K562 (cell line): ENCODE data around the gene ARL6IP6. TPM values are rescaled to one million over a fixed set of nuclear protein-coding genes. Genes with fewer than 3 reads are reported as not detected.
A peak's percentile ranks its signal among the peaks of the same experiment; 100 is the strongest.

Experiments
- ELK1 ChIP-seq: sonication (generic); formaldehyde crosslinking; IDR thresholded peaks from 2 replicates; pipeline ENCODE4 v1.8.1; 2022; ENCODE audit warnings: missing genetic modification reagents
- HNRNPL ChIP-seq: fragments of 200-400 bp; formaldehyde crosslinking; IDR thresholded peaks from 2 replicates; pipeline ENCODE4 v1.6.1; 2017; ENCODE audit warnings: low read depth, mild to moderate bottlenecking, low read length
- HSF4 ChIP-seq: fragments of 250-450 bp; sonication (Bioruptor Pico); IDR thresholded peaks from 2 replicates; pipeline ENCODE4 v2.1.2; 2022; ENCODE audit warnings: mild to moderate bottlenecking, moderate library complexity, borderline replicate concordance
- PHF8 ChIP-seq: fragments of 200-600 bp; sonication (generic); IDR thresholded peaks from 2 replicates; pipeline ENCODE4 v1.6.1; 2012; ENCODE audit warnings: mixed run types, mild to moderate bottlenecking, inconsistent platforms, low read length, moderate library complexity, borderline replicate concordance
- POU5F1 ChIP-seq: fragments of 150-350 bp; IDR thresholded peaks from 2 replicates; pipeline ENCODE4 v1.6.1; 2014; ENCODE audit warnings: borderline replicate concordance, low read length, low read depth, mild to moderate bottlenecking; ENCODE audit not compliant: partially characterized antibody
- RAD21 ChIP-seq, 2 experiments: fragments of 250-450 bp in 1 of 2; fragments of 450-650 bp in 1 of 2; sonication (Bioruptor Pico) in 1 of 2; formaldehyde crosslinking in 1 of 2; IDR thresholded peaks in 1 of 2; conservative IDR thresholded peaks in 1 of 2; 2 replicates each; pipeline versions ENCODE4 v1.4.0 to v1.8.0; 2020 to 2022; ENCODE audit warnings: mild to moderate bottlenecking in 2 of 2, moderate library complexity in 1 of 2
- RFX1 ChIP-seq: fragments of 450-650 bp; IDR thresholded peaks from 2 replicates; pipeline ENCODE4 v1.6.1; 2016; ENCODE audit warnings: mild to moderate bottlenecking, moderate library complexity
- SIRT6 ChIP-seq: IDR thresholded peaks from one replicate; pipeline ENCODE4 v1.6.1; 2012; ENCODE audit warnings: low read depth, mild to moderate bottlenecking, control low read depth, inconsistent platforms, low read length, moderate library complexity
- SMAD1 ChIP-seq: fragments of 150-350 bp; IDR thresholded peaks from 2 replicates; pipeline ENCODE4 v1.6.1; 2014; ENCODE audit warnings: low read length, low read depth; ENCODE audit not compliant: partially characterized antibody
- TEAD1 ChIP-seq, 2 experiments: fragments of 450-650 bp in 1 of 2; sonication (generic) in 1 of 2; formaldehyde crosslinking; IDR thresholded peaks; 2 replicates each; pipeline versions ENCODE4 v1.4.0 to v1.8.0; 2020 to 2022; ENCODE audit warnings: mild to moderate bottlenecking in 2 of 2, missing genetic modification reagents in 1 of 2
- ZNF134 ChIP-seq: fragments of 250-450 bp; sonication (Bioruptor Pico); conservative IDR thresholded peaks from 2 replicates; pipeline ENCODE4 v1.4.0; 2020
- ZNF318 ChIP-seq, 2 experiments: fragments of 450-650 bp; IDR thresholded peaks; 2 replicates each; pipeline ENCODE4 v1.6.1; 2016; ENCODE audit warnings: mild to moderate bottlenecking in 2 of 2, borderline replicate concordance in 1 of 2, low read depth in 1 of 2, moderate library complexity in 1 of 2
- ZNF75A ChIP-seq: fragments of 450-650 bp; formaldehyde crosslinking; IDR thresholded peaks from 2 replicates; pipeline ENCODE4 v1.4.0; 2020; ENCODE audit warnings: mild to moderate bottlenecking
- polyA plus RNA-seq, 8 experiments: library from polyadenylated mRNA; depleted of rRNA in 4 of 8; stranded (reverse) in 5 of 8; unstranded in 3 of 8; fragments of >200 nt; fragmentation: Nextera tagmentation in 2 of 8; fragmentation: Illumina TruSeq in 1 of 8; extraction: Ambion mirVana in 2 of 8; extraction: Trizol in 1 of 8; gene quantifications; 2 replicates each; pipeline versions ENCODE4 v1.2.1 to v1.2.3, GENCODE V29; 2011 to 2014; ENCODE audit warnings: inconsistent platforms in 1 of 8, missing spikeins in 1 of 8
- total RNA-seq, 7 experiments: library from RNA; depleted of rRNA in 6 of 7; stranded (reverse); fragments of >200 nt in 6 of 7; fragmentation: Illumina TruSeq in 2 of 7; extraction: Trizol in 2 of 7; gene quantifications; 2 replicates each; pipeline versions ENCODE4 v1.2.1 to v1.2.3, GENCODE V29; 2011 to 2021; ENCODE audit warnings: low replicate concordance in 1 of 7
- TF ChIP-seq, protein P1 (sequence below): fragments of 250-450 bp; sonication (Bioruptor Pico); IDR thresholded peaks from 2 replicates; pipeline ENCODE4 v1.4.0; 2020; ENCODE audit warnings: mild to moderate bottlenecking

ARL6IP6 gene
- total and polyA plus RNA-seq, 9 of the 15 experiments (the other 6 are each of a cell fraction or from before 2014, with no cell fraction given): 19.2 to 98.5 (median 36.2) TPM

GRCh38 chr2:152718076-152718908, at the start of gene ARL6IP6 (continued):
- TF ChIP-seq, protein P1, sequence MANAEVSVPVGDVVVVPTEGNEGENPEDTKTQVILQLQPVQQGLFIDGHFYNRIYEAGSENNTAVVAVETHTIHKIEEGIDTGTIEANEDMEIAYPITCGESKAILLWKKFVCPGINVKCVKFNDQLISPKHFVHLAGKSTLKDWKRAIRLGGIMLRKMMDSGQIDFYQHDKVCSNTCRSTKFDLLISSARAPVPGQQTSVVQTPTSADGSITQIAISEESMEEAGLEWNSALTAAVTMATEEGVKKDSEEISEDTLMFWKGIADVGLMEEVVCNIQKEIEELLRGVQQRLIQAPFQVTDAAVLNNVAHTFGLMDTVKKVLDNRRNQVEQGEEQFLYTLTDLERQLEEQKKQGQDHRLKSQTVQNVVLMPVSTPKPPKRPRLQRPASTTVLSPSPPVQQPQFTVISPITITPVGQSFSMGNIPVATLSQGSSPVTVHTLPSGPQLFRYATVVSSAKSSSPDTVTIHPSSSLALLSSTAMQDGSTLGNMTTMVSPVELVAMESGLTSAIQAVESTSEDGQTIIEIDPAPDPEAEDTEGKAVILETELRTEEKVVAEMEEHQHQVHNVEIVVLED (CRISPR knock-in tag): peak; percentile 63; the same call in 1 of the 2 replicates
- TF ChIP-seq HNRNPL (peak; percentile 90), SIRT6 (no peak), SMAD1 (peak; percentile 84), ZNF75A (no peak), POU5F1 (no peak), ZNF318 (IDR thresholded peaks at IDR 0.05; ENCODE audit: borderline replicate concordance in 1 of 2, low read depth in 1 of 2) (no peak), RAD21 (CRISPR knock-in tag; conservative IDR thresholded peaks at IDR 0.05 in 1 of 2, IDR thresholded peaks at IDR 0.05 in 1 of 2) (no peak), ZNF134 (CRISPR knock-in tag) (no peak; the same call in 1 of the 2 replicates), TEAD1 (CRISPR knock-in tag; IDR thresholded peaks at IDR 0.05) (peak in 1 of 2 experiments; percentile 89; a peak in 3 of 4 replicates), ELK1 (CRISPR knock-in tag) (no peak), HSF4 (no peak), PHF8 (peak; percentile 91), RFX1 (no peak)
